Measurements from ENCODE around the gene NUDT17.

DNA sequence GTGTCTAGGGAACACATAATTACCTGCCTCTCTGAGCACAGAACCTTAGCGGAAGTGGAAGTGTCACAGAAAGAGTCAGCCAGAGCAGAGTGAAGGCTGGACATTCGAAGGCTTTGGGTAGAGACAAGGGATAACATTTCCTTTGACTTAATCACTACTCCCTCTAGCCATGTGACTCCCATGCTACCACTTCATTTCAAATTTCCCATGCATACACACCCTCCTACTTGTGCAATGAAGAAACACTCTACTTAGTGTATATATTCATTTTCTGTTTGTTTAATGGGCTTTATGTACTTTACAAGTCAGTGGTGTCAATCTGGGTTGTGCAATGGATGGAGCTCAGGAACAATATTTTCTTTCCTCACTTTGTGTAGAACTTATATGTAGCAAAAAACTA, 33.3 kb downstream of the NUDT17 start:
- no peak for TF ChIP-seq POLR2A (IDR thresholded peaks at IDR 0.05; ENCODE audit: extremely low read depth, insufficient read length)
- TF ChIP-seq, protein P1, sequence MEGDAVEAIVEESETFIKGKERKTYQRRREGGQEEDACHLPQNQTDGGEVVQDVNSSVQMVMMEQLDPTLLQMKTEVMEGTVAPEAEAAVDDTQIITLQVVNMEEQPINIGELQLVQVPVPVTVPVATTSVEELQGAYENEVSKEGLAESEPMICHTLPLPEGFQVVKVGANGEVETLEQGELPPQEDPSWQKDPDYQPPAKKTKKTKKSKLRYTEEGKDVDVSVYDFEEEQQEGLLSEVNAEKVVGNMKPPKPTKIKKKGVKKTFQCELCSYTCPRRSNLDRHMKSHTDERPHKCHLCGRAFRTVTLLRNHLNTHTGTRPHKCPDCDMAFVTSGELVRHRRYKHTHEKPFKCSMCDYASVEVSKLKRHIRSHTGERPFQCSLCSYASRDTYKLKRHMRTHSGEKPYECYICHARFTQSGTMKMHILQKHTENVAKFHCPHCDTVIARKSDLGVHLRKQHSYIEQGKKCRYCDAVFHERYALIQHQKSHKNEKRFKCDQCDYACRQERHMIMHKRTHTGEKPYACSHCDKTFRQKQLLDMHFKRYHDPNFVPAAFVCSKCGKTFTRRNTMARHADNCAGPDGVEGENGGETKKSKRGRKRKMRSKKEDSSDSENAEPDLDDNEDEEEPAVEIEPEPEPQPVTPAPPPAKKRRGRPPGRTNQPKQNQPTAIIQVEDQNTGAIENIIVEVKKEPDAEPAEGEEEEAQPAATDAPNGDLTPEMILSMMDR (IDR thresholded peaks at IDR 0.05; ENCODE audit: low read depth, low read length): no peak
